Transverse colon (tissue), 4 donors: ENCODE results near the gene ZNF791. TPM values are rescaled to one million over a fixed set of nuclear protein-coding genes. Genes with fewer than 3 reads are reported as not detected.

ENCODE experiments used
- DNase-seq: peaks from one replicate; pipeline ENCODE4 v3.0.0-alpha.2; 2019
- H3K27ac ChIP-seq, 4 donors: fragments of 200-600 bp; sonication (generic); 2 replicates each; pipeline ENCODE4 v1.5.1; 2016 to 2018; ENCODE audit warnings: inconsistent platforms in 4 of 4
- H3K27me3 ChIP-seq: fragments of 200-600 bp; sonication (generic); 2 replicates; pipeline ENCODE4 v1.5.1; 2017; ENCODE audit warnings: inconsistent platforms
- H3K36me3 ChIP-seq, 4 donors: fragments of 200-600 bp; sonication (generic); 2 replicates each; pipeline ENCODE4 v1.5.1; 2017 to 2019; ENCODE audit warnings: inconsistent platforms in 4 of 4
- H3K4me1 ChIP-seq, 4 donors: fragments of 200-600 bp; sonication (generic); 2 replicates each; pipeline ENCODE4 v1.5.1; 2017 to 2020; ENCODE audit warnings: inconsistent platforms in 4 of 4
- H3K4me3 ChIP-seq, 4 donors: fragments of 200-600 bp; sonication (generic); 1 replicate in 1 of 4; 2 replicates in 3 of 4; pipeline versions ENCODE4 v1.5.1 to v1.6.1; 2017 to 2019; ENCODE audit warnings: inconsistent platforms in 4 of 4
- H3K9me3 ChIP-seq, 2 donors: fragments of 200-600 bp; sonication (generic); 2 replicates each; pipeline ENCODE4 v1.5.1; 2017 to 2019; ENCODE audit warnings: inconsistent platforms in 2 of 2
- EP300 ChIP-seq: sonication (generic); formaldehyde crosslinking; IDR thresholded peaks from one replicate; pipeline ENCODE4 v1.6.1; 2017; ENCODE audit warnings: antibody characterized with exemption, low read depth
- POLR2A ChIP-seq: fragments of 450-650 bp; IDR thresholded peaks from one replicate; pipeline ENCODE4 v1.6.1; 2016; ENCODE audit warnings: antibody characterized with exemption, mild to moderate bottlenecking, moderate library complexity
- POLR2AphosphoS5 ChIP-seq, 3 donors: sonication (generic); formaldehyde crosslinking; IDR thresholded peaks; one replicate each; pipeline ENCODE4 v1.6.1; 2016; ENCODE audit warnings: antibody characterized with exemption in 3 of 3
- WGBS, 2 donors: methylation state at CpG; one replicate each; pipeline ENCODE4 v1.1.5; 2018; ENCODE audit warnings: low coverage in 1 of 2; 5-methylcytosine and 5-hydroxymethylcytosine counted together
- in situ Hi-C, 4 donors: fragments of 200-750 bp; cut with MboI; loops; one replicate each; pipeline versions ENCODE4 v1.15.0 to v1.15.1; 2017; ENCODE audit warnings: low sequenced_read_pairs in 3 of 4, low pct_ligation_motif_present in 1 of 4, low pct_unique_long_range_greater_than_20kb in 1 of 4
- intact Hi-C: fragments of 100-400 bp; cut with DNase I; formaldehyde crosslinking; loops from one replicate; pipeline ENCODE4 v1.15.1; 2023; ENCODE audit warnings: low total_unique reads
- total RNA-seq, 4 donors: library from RNA; depleted of rRNA; stranded (reverse); fragments of >200 nt; gene quantifications; one replicate each; pipeline ENCODE4 v1.1.0, GENCODE V29; 2016
- TF ChIP-seq, protein P1 (sequence below), 5 experiments: fragments of 200-600 bp in 3 of 5; fragments of 450-650 bp in 2 of 5; sonication (generic) in 3 of 5; IDR thresholded peaks; 1 replicate in 2 of 5; 2 replicates in 3 of 5; pipeline ENCODE4 v1.5.1; 2016 to 2017; ENCODE audit warnings: antibody characterized with exemption in 5 of 5, inconsistent platforms in 3 of 5, mild to moderate bottlenecking in 2 of 5, moderate library complexity in 1 of 5

The ZNF791 gene
- total RNA-seq, 4 donors from 2014 or later, result 17.5 to 83.0 (median 24.9) TPM

DNA sequence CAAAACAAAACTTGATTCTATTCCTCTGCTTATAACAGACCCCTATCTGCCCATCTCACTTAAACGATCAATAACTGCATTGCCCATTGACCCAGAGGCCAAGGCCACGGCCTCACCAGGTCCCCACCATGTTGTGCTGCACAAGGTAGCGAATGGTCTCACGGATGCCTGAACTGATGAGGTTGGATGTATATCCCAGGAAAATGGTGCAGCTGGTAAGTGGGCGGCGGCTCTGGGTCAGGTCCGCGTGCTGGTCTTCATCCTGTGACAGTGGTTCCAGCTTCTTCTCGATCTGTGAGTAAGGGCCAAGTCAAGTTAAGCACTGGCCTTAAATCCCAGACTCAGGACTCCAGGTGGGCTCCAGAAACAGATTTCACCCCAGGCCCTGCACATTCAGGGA lies 69.3 kb downstream of the ZNF791 start:
- peaks cover 0 to 33% (median 14%) of the 10 kb centered on the region in 4 donors for H3K36me3 ChIP-seq
- no peaks in the 10 kb centered on the region for H3K27me3 ChIP-seq
- no peak for TF ChIP-seq EP300
- no peak for TF ChIP-seq POLR2A
- TF ChIP-seq POLR2AphosphoS5 (IDR thresholded peaks at IDR 0.05), result no peak
- TF ChIP-seq, protein P1, sequence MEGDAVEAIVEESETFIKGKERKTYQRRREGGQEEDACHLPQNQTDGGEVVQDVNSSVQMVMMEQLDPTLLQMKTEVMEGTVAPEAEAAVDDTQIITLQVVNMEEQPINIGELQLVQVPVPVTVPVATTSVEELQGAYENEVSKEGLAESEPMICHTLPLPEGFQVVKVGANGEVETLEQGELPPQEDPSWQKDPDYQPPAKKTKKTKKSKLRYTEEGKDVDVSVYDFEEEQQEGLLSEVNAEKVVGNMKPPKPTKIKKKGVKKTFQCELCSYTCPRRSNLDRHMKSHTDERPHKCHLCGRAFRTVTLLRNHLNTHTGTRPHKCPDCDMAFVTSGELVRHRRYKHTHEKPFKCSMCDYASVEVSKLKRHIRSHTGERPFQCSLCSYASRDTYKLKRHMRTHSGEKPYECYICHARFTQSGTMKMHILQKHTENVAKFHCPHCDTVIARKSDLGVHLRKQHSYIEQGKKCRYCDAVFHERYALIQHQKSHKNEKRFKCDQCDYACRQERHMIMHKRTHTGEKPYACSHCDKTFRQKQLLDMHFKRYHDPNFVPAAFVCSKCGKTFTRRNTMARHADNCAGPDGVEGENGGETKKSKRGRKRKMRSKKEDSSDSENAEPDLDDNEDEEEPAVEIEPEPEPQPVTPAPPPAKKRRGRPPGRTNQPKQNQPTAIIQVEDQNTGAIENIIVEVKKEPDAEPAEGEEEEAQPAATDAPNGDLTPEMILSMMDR (IDR thresholded peaks at IDR 0.05), result no peak
- 97% methylated on average over 9 of the region's 9 CpGs; no CpG with 5 or more reads in 1 of the 2 donors for WGBS, 2 donors
- no peak for DNase-seq
- in situ Hi-C loops, result no loop called here
- no peak overlapping the region for H3K4me3 ChIP-seq
- no peak overlapping the region for H3K27ac ChIP-seq
- intact Hi-C loops, result no loop called here
- H3K4me1 ChIP-seq, result peaks cover 7 to 18% (median 10%) of the 10 kb centered on the region in 4 donors
- H3K9me3 ChIP-seq, result no peaks in the 10 kb centered on the region

DNA sequence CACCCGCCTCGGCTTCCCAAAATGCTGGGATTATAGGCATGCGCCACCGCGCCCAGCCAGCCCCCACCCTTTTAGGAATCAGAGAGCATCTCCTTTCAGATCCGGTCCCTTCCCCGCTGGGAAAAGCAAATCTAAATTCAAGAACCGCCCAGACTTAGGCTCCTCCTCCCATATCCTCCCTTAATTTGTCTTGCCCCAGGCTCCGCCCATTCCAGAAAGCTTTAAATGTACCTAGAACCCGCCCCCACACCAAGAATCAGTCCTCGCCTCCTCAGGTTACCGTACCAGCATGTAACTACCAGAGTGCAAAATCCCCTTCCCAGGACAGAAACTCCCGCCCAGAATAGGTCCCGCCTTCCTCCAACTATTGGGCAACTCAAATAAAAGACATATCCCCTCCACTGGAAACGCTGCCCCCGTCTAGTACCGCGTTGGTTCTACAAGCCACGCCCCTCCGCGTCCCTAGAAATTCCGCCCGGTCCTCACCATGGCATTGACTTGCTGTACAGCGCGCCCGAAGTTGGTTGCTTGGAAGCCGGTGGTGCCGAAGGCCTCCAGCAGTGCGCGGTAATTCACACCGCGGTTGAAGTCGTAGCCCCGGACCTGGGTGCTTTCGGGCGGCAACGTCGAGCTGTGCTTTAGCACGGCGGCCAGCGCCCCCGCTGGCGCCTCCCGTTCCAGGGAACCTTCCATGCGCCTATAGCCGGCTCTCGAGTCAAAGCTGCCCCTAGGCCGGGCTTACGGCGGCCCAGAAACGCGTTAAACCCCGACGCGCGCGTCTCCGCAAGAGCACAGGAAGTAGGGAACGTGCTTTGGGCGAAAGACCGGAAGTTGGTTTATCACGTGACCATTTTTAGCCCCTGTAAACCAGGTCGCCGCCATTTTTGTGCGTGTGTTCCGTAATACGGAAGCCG lies 70.6 kb downstream of the ZNF791 start, which contains the start of gene DHPS:
Gene DHPS (minus strand): TSS at position 807 of the 914 bp plus-strand sequence. CDS start 114 bp downstream, at position 693.
- no peaks in the 10 kb centered on the region for H3K27me3 ChIP-seq
- no peaks in the 10 kb centered on the region for H3K9me3 ChIP-seq
- peak within 1 kb of the TSS; percentile 64 to 91 (median 75) for H3K4me3 ChIP-seq
- no peak for TF ChIP-seq EP300
- peak; percentile 85 for TF ChIP-seq POLR2A
- TF ChIP-seq, protein P1 (IDR thresholded peaks at IDR 0.05), result no peak
- TF ChIP-seq POLR2AphosphoS5 (IDR thresholded peaks at IDR 0.05), result peak; percentile 61 to 78 (median 74)
- peaks cover 7 to 17% (median 10%) of the 10 kb centered on the region in 4 donors for H3K4me1 ChIP-seq
- WGBS, 2 donors, result 1% methylated on average over 14 to 68 of the region's 68 CpGs
- H3K27ac ChIP-seq, result peak within 1 kb of the TSS; percentile 96 to 99 (median 98)
- H3K36me3 ChIP-seq, result peaks cover 0 to 26% (median 9%) of the 10 kb centered on the region in 4 donors
- DNase-seq, result peak; percentile 95
- in situ Hi-C loops (no loop called here), intact Hi-C loops (no loop called here)

Other genes with a start within 250 kb of the ZNF791 start
- gene ZNF442, start 245.2 kb upstream of the ZNF791 start, total RNA-seq, result 1 to 10 TPM in 1 of 4 donors, under 1 TPM in 1, not detected in 2; 0.96 to 2.2 TPM
- 1 to 10 TPM; 5.4 to 9.4 (median 7.9) TPM for gene ZNF799, start 209.6 kb upstream of the ZNF791 start, total RNA-seq
- gene ZNF443, start 169.9 kb upstream of the ZNF791 start, total RNA-seq, result 1 to 10 TPM; 1.8 to 8.1 (median 7.0) TPM
- 1 to 10 TPM; 1.1 to 4.1 (median 2.2) TPM for gene ZNF709, start 126.1 kb upstream of the ZNF791 start, total RNA-seq
- 10 to 100 TPM; 16.4 to 25.6 (median 19.6) TPM for gene ZNF564, start 59.4 kb upstream of the ZNF791 start, total RNA-seq
- 10 to 100 TPM in 2 of 4 donors, 1 to 10 TPM in 2; 6.7 to 54.9 (median 10.8) TPM for gene ZNF490, start 107 bp upstream of the ZNF791 start, total RNA-seq
- gene MAN2B1, start 55.8 kb downstream of the ZNF791 start, total RNA-seq, result 100 to 1,000 TPM in 1 of 4 donors, 10 to 100 TPM in 3; 52.4 to 272 (median 70.1) TPM
- 10 to 100 TPM in 1 of 4 donors, 1 to 10 TPM in 2, not detected in 1; 7.6 to 36.3 (median 9.4) TPM for gene WDR83, start 55.9 kb downstream of the ZNF791 start, total RNA-seq
- gene DHPS, start 71.0 kb downstream of the ZNF791 start, total RNA-seq, result 100 to 1,000 TPM; 117 to 139 (median 128) TPM
- not detected for gene GNG14, start 77.1 kb downstream of the ZNF791 start, total RNA-seq
- 1 to 10 TPM; 3.2 to 8.1 (median 4.9) TPM for gene FBXW9, start 85.7 kb downstream of the ZNF791 start, total RNA-seq
- 100 to 1,000 TPM in 1 of 4 donors, 10 to 100 TPM in 3; 39.2 to 128 (median 62.7) TPM for gene TNPO2, start 113.0 kb downstream of the ZNF791 start, total RNA-seq
- 100 to 1,000 TPM; 295 to 760 (median 327) TPM for gene TRIR, start 123.8 kb downstream of the ZNF791 start, total RNA-seq
- 10 to 100 TPM; 18.3 to 75.2 (median 43.6) TPM for gene GET3, start 126.6 kb downstream of the ZNF791 start, total RNA-seq
- 100 to 1,000 TPM; 121 to 325 (median 141) TPM for gene BEST2, start 140.9 kb downstream of the ZNF791 start, total RNA-seq
- gene HOOK2, start 164.6 kb downstream of the ZNF791 start, total RNA-seq, result 100 to 1,000 TPM; 138 to 387 (median 215) TPM
- 100 to 1,000 TPM; 386 to 857 (median 664) TPM for gene JUNB, start 180.6 kb downstream of the ZNF791 start, total RNA-seq
- gene PRDX2, start 190.9 kb downstream of the ZNF791 start, total RNA-seq, result 100 to 1,000 TPM; 172 to 357 (median 198) TPM
- 1 to 10 TPM in 1 of 4 donors, not detected in 3; 1.6 TPM for gene THSD8, start 191.1 kb downstream of the ZNF791 start, total RNA-seq
- 10 to 100 TPM in 1 of 4 donors, 1 to 10 TPM in 2, not detected in 1; 2.7 to 17.5 (median 4.0) TPM for gene RNASEH2A, start 195.7 kb downstream of the ZNF791 start, total RNA-seq
- gene RTBDN, start 223.7 kb downstream of the ZNF791 start, total RNA-seq, result not detected
- gene MAST1, start 227.6 kb downstream of the ZNF791 start, total RNA-seq, result 1 to 10 TPM in 1 of 4 donors, under 1 TPM in 2, not detected in 1; 0.64 to 2.4 (median 0.82) TPM